MG63 (cell line): Measurements from ENCODE around the gene ATP2B3. TPM values are rescaled to one million over a fixed set of nuclear protein-coding genes. Genes with fewer than 3 reads are reported as not detected.
A peak's percentile ranks its signal among the peaks of the same experiment; 100 is the strongest.

Experiments
- DNase-seq: peaks from one replicate; pipeline ENCODE4 v3.0.0-alpha.2; 2020
- H3K27me3 ChIP-seq: fragments of 250-450 bp; sonication (Bioruptor Pico); 2 replicates; pipeline ENCODE4 v1.5.1; 2020; ENCODE audit warnings: mild to moderate bottlenecking, moderate library complexity
- H3K36me3 ChIP-seq: fragments of 250-450 bp; sonication (Bioruptor Pico); 2 replicates; pipeline ENCODE4 v1.5.1; 2020; ENCODE audit warnings: mild to moderate bottlenecking, moderate library complexity
- H3K4me3 ChIP-seq: fragments of 250-450 bp; sonication (Bioruptor Pico); 2 replicates; pipeline ENCODE4 v1.5.1; 2020; ENCODE audit warnings: mild to moderate bottlenecking, moderate library complexity
- H3K9me3 ChIP-seq: fragments of 250-450 bp; sonication (Bioruptor Pico); 2 replicates; pipeline ENCODE4 v1.5.1; 2020; ENCODE audit warnings: mild to moderate bottlenecking, moderate library complexity
- total RNA-seq: library from RNA; depleted of rRNA; stranded (reverse); fragments of >200 nt; shearing (Covaris generic); gene quantifications from 2 replicates; pipeline ENCODE4 v1.2.3, GENCODE V29; 2014; ENCODE audit warnings: low replicate concordance

ATP2B3 gene
- total RNA-seq, 1 experiment from 2014 or later = 0.13 TPM

DNA sequence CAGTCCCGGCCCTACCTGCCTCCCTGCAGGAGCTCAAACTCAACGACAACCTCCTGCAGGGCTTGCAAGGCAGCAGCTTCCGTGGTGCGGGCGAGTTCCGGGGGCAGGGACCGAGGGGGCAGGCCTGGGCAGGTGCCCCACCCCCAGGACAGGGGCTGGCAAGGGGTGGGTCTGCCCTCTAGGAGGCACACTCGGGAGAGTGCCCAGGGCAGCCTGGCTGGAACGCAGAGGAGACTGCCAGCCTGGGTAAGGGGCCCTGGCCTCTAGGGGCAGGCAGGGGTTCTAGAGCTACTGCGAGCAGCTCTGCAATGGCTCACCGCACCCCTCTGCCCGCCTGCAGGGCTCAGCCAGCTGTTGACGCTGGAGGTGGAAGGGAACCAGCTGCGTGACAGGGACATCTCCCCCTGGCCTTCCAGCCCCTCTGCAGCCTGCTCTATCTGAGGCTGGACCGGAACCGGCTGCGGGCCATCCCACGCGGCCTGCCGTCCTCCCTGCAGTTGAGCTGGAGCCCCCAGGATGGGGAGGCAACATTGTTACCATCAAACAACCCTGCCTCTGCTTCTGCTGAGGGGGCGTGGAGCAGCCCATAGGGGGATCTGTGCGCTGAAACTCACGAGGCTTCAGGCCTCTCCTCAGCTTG, 34.9 kb upstream of the ATP2B3 start:
- Histone ChIP-seq H3K9me3 (no peaks in the 10 kb centered on the region), H3K27me3 (no peaks in the 10 kb centered on the region), H3K4me3 (no peak overlapping the region), H3K36me3 (no peaks in the 10 kb centered on the region)
- DNase-seq = no peak

DNA sequence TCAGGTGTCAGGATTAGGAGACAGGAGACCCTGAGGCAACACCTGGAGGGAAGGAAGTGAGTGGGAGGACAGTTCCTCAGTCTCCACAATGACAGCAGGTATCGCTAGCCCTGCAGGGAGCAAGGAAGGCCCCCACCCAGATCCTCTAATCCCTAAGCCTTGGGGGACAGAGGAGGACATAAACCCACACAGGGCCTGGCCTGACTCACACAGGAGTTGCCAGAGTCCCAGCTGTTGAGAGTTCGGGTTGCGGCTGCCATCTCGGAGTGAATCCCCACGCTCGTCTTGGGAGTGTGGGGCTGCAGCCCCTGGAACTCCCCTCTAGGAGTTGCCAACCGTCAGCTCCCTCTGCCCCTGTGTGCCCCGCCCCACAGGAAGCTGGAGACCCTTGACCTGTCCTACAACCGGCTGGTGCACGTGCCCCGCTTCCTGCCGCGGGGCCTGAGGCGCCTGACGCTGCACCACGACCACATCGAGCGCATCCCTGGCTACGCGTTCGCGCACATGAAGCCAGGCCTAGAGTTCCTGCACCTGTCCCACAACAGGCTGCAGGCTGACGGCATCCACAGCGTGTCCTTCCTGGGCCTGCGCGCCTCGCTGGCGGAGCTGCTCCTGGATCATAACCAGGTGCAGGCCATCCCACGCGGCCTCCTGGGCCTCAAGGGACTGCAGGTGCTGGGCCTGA, 31.9 kb upstream of the ATP2B3 start:
- Histone ChIP-seq H3K36me3 (no peaks in the 10 kb centered on the region), H3K27me3 (no peaks in the 10 kb centered on the region), H3K4me3 (no peak overlapping the region), H3K9me3 (no peaks in the 10 kb centered on the region)
- DNase-seq = no peak

DNA sequence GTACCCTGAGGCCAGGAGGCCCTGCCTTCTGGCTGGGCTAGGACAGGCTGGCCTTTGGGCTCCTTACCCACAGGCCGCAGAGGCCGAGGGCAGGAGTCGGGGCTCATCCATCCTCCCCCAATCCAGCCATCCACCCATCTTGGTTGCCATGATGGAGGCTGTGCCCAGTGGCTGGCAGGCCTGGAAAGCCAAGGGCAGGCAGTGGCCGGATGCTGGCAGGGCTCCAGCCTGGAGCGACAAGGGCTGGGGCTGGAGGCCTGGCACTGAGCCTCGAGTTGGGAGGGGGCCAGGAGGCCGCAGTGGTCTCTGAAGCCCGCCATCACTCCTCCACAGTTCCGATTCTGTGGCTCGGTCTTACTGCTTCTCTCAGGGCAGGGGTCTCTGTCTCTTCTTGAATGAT, 31.3 kb upstream of the ATP2B3 start:
- H3K36me3 ChIP-seq = no peaks in the 10 kb centered on the region
- H3K27me3 ChIP-seq = no peaks in the 10 kb centered on the region
- no peak for DNase-seq
- H3K4me3 ChIP-seq = no peak overlapping the region
- H3K9me3 ChIP-seq = no peaks in the 10 kb centered on the region

DNA sequence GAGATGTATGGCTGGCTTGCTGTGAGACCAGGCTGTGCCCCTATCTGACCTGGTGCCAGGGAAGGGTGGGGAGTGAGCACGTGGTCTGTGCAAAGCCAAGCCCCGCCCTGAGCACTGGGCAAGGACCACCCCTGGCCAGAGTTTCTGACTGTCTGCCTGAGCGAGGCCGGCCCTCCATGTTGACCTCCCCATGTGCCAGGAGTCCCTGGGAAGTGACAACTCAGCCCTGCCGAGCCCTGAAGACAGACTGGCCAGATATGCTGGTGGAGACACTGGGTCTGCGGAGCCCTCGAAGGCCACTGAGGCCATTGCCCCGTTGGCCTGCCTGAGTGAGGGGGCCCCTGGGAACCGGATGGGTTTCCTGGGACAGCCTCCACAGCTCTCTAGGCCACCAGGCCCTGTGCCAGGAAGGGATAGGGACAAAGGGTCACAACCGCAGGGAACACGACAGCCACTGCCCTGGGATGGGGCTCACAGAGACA, 29.8 kb upstream of the ATP2B3 start:
- Histone ChIP-seq H3K4me3 (no peak overlapping the region), H3K36me3 (no peaks in the 10 kb centered on the region), H3K9me3 (no peaks in the 10 kb centered on the region), H3K27me3 (no peaks in the 10 kb centered on the region)
- peak; percentile 86 for DNase-seq

DNA sequence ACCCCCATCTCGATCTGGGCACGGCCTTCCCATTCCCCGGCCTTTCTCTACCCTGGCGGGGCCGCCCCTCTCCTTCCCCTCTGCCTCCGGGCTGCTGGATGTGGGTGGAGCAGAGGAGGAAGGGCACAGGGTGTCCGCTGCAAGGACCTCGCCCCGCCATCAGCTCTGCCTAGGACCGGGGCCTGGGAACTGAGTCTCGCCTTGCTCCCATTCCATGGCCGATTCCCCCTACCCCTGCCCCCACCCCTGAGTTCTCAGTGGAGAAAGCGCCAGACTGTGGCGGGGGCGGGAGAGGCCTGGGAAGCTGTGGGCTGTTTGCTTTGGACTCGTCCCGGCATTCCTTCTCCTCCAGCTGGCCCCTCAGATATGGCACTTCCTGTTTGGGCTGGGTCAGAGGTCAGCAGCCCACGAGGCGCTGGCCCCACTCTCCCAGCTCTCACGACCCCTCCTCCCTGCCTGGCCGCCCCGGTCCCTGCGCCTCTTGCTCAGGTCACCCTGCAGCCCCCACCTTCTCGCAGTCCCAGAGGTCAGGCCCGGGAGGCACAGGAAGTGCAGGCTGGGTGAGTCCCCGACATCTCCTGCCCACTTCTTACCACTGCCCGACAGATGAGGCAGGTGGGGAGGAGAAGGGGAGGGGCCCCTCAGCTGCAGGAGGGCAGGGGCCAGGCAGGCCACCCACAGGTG, 29.1 kb upstream of the ATP2B3 start:
- H3K9me3 ChIP-seq = no peaks in the 10 kb centered on the region
- H3K36me3 ChIP-seq = no peaks in the 10 kb centered on the region
- peak; percentile 84 for DNase-seq

DNA sequence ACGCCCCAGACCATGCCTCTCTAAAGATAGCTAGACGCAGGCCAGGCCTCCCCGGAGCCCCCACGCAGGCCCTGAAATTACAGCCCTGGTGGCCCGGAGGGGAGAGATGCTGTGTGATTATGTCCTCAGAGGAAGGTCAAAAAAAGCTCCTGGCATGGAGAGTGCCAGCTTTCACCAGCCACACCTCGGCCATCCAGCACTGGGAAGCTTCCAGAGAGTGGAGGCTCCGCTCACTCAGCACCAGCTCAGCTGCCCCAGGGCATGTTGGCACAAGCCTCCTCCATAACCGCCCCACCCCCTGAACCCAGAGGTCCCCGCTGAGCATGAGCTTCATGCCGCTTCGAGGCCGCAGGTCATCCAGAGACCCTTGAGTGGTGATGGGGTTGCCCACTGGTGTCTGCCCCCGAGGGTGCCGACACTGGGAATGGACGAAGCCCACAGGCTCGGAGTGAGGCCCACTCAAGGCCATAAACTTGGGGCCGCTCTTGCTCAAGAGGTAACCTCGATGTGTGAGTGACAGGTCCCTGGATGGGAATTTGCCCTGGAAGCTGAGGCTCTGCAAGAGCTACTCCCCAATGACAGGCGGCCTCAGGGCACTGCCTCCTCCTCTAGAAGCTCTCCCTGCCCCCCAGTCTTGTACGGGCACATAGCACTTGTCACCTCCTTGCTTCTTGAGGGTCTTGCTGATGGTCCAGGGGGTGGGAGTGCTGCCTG, 27.1 kb upstream of the ATP2B3 start:
- H3K36me3 ChIP-seq = no peaks in the 10 kb centered on the region; the same call in 1 of the 2 replicates

More for the DNA sequence above, 29.1 kb upstream of the ATP2B3 start:
- Histone ChIP-seq H3K4me3 (no peak overlapping the region), H3K27me3 (no peaks in the 10 kb centered on the region)

DNA sequence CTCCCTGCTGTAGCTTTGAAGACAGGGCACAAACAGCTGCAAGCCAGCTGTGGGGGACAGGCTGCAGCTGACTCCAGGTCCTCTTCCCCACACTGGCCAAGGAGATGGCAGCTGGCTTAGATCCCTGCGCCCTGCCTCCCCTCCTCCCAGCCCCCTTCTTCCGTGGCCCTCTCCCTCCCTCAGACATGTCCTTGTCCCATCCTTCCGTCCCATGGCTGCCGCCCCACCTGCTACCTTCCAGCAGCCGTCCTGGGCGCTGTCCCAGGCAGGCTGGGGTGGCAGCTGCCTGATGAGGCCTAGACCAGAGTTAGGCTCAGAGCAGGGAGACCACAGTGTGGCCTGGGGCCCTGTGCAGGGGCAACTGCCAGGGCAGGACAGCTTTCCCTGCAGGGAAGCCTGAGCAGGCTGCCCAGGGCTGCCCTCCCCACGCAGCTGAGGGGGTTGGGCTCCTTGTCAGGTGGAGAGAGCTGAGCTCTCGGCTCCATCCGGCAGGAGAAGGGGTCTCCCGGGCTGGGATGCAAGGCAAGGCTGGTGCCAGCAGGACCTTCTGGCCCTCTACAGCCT, 26.0 kb upstream of the ATP2B3 start:
- Histone ChIP-seq H3K9me3 (no peaks in the 10 kb centered on the region), H3K27me3 (no peaks in the 10 kb centered on the region), H3K36me3 (peaks cover 10% of the 10 kb centered on the region), H3K4me3 (no peak overlapping the region)
- no peak for DNase-seq

More for the DNA sequence above, 27.1 kb upstream of the ATP2B3 start:
- H3K9me3 ChIP-seq = no peaks in the 10 kb centered on the region
- no peaks in the 10 kb centered on the region for H3K27me3 ChIP-seq
- DNase-seq = peak; percentile 53
- H3K4me3 ChIP-seq = no peak overlapping the region

DNA sequence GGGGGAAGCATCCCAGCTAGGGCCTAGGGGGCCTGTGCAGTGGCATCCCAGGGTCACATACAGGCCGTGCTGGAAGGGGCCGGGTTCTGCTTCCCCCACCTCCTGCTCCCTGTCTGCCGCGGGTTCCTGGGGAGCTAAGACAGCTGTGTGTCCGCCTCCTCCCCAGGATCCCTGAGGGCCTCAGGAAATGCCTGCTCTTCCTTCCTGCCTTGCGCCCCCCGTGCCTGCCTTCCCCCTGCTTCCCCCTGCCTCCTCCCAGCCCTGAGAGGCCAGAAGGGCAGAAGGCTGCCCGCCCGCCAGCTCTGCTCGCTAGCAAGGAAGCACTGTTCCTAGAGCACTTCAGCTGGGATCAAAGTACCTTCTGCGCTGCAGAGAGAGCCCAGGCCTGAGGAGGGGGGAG, 25.5 kb upstream of the ATP2B3 start:
- H3K27me3 ChIP-seq = no peaks in the 10 kb centered on the region
- DNase-seq = no peak

DNA sequence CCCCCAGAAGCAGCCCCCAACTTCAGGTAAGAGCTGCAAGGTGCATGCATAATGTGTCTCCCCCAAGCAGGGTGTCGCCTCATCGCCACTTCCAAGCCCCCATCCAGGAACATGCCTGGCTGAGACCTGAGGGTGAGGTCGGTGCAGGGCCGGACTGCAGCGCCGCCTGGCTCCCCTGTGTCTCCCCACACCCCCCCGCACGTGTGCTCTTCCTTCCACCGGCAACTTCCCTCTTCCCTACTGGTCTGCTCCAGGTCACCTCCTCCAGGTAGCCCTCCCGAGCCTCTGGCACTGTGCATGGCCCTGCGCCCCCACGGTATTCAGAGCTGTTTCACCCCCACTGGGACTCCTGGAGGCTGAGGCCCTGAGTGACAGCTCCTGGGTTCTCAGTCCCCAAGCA, 24.9 kb upstream of the ATP2B3 start:
- no peak for DNase-seq
- Histone ChIP-seq H3K36me3 (peaks cover 13% of the 10 kb centered on the region), H3K4me3 (no peak overlapping the region), H3K27me3 (no peaks in the 10 kb centered on the region), H3K9me3 (no peaks in the 10 kb centered on the region)

More for the DNA sequence above, 25.5 kb upstream of the ATP2B3 start:
- H3K9me3 ChIP-seq = no peaks in the 10 kb centered on the region
- no peak overlapping the region for H3K4me3 ChIP-seq
- peaks cover 13% of the 10 kb centered on the region for H3K36me3 ChIP-seq

DNA sequence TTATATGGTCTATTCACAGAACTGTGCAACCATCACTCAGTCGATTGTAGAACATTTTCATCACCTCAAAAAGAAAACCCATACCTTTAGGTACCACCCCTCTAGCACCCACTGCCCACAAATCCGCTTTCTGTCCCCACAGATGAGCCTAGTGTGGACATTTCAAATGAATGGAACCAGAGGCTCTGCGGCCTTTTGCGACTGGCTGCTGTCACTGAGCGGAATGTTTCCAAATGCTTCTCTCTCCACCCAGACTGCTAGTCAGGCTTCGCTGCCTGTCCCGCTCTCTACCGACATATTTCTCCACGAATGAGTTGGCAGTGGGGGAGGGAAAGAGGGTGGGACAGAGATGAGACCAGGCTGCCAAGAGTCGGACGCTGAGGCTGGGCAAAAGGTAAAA, 24.4 kb upstream of the ATP2B3 start:
- no peaks in the 10 kb centered on the region for H3K9me3 ChIP-seq
- H3K27me3 ChIP-seq = no peaks in the 10 kb centered on the region
- peaks cover 16% of the 10 kb centered on the region for H3K36me3 ChIP-seq
- H3K4me3 ChIP-seq = no peak overlapping the region
- DNase-seq = no peak

DNA sequence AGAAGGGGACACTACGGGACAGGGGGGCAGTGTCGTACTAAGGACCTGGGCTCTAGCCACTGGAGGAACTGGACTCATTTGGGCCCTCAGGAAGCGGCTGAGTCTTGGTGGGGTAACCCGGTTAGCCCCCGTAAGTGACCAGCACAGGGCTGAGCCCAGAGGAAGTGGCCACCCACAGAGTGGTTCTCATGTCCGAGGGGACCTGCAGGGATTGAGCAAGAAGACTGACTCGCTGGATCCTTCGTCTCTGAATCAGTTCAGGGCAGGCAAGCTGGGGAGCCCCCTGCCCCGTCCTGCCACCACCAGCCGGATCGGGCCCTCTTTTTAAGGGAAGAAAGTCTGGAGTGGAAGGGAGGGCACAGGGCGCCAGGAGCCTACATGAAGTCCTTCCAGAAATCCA, 23.4 kb upstream of the ATP2B3 start:
- Histone ChIP-seq H3K4me3 (peak overlapping the region; percentile 35), H3K27me3 (no peaks in the 10 kb centered on the region), H3K9me3 (no peaks in the 10 kb centered on the region), H3K36me3 (peaks cover 22% of the 10 kb centered on the region)
- DNase-seq = no peak

DNA sequence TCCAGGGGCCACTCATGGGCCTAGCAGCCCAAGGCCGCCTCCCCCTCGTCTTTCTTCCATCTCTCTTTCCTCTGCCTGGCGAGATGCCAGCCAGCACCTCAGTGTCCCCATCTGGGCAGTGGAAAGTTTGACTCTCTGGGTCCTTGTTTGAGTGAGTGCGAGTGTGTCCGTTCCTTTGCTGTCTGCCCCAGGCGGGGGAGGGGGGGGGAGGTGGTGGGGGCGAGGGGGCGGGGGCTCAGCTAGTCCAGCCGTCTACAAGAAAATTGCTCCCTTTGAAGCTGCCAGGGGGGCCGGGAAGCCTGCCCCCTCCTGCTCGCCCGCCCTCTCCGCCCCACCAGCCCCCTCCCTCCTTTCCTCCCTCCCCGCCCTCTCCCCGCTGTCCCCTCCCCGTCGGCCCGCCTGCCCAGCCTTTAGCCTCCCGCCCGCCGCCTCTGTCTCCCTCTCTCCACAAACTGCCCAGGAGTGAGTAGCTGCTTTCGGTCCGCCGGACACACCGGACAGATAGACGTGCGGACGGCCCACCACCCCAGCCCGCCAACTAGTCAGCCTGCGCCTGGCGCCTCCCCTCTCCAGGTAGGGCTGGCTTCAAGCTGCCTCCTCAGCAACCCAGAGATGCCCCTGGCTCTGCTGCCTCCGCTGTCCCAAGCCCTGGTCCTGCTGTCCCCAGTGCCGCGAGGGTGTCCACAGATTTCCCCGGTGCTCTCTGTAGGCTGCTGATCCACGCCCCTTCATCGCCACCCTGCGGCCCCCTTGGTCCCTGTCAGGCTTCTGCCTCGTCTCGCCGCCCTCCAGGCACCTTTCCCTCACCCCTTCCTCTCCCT, 22.7 kb upstream of the ATP2B3 start, which contains the start of gene BGN:
Gene BGN (plus strand): TSS at position 440 of the 821 bp plus-strand sequence. CDS start 9,652 bp downstream, outside the sequence.
- no peaks in the 10 kb centered on the region for H3K9me3 ChIP-seq
- peaks cover 24% of the 10 kb centered on the region for H3K36me3 ChIP-seq
- no peaks in the 10 kb centered on the region for H3K27me3 ChIP-seq
- H3K4me3 ChIP-seq = peak within 1 kb of the TSS; percentile 74
- peak; percentile 85 for DNase-seq

DNA sequence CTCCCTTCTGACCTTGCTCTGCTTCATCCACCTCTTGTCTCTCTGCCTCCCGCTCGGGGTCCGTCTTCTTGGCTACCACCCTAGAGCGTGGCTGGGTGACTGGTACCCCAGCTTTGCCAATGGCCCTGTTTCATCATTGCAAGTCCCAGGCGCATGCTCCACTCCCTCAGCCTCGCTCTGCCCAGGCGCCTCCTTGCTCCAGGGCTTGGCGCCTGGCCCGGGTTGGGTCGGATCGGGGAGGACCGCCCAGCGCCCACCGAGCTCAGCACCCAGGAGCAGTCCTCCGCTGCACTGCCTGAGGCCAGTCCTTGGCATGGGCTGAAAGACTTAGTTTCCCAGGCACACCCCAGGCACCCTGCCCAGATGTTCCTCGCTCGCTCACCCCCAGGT, 22.1 kb upstream of the ATP2B3 start:
- DNase-seq = peak; percentile 61
- Histone ChIP-seq H3K9me3 (no peaks in the 10 kb centered on the region), H3K36me3 (peaks cover 25% of the 10 kb centered on the region), H3K4me3 (peak overlapping the region; percentile 74), H3K27me3 (no peaks in the 10 kb centered on the region)

DNA sequence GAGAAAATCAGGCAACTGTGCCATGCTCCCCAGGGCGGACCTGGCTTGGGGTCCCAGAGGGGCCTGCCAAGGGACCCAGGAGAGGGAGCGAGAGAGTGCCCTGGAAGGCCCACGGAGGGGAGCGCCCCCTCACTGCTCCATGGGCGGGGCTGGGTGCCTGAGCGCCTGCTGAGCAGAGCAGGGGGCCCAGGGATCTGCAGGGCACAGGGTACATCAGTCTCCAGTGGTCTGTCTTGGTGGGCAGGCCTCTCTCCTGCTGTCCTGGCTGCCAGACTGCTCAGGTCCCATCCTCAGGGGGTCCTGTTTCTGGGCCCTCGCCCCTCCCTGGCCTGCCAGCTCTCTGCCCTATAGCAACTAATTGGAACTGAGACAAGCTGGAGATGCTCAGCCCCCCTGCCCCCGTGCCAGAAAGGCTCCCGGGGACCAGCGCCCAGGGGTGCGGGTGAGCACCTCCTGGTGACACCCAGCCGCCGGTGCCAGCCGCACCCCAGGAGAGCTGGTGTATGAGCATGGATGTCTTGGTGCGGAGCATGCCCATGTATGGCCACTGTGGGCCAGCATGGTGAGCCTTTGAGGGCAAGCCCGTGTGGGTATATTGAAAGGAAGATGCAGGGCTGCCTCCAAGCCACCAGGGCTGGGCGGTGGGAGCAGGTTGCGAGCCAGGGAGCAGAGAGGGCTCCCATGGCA, 21.4 kb upstream of the ATP2B3 start:
- H3K4me3 ChIP-seq = peak overlapping the region; percentile 74
- DNase-seq = no peak
- H3K9me3 ChIP-seq = no peaks in the 10 kb centered on the region
- peaks cover 32% of the 10 kb centered on the region for H3K36me3 ChIP-seq
- no peaks in the 10 kb centered on the region for H3K27me3 ChIP-seq

DNA sequence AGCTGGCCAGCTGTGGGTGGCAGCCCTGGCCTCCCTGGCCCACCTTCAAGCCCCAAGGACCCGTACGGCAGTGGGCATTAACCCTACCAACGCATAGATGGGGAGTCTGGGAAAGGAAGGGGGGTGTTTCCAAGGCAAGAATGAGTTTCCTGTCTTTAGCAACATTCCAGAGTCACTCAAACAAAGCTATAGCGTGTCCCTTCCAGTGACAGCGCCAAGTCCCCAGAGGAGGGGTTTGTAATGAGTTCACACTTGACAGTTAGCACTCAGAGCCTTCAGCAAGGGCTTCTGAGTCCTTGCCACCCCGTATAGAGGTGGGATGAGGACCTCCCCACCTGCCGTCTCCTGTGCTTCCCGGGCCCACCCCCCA, 20.9 kb upstream of the ATP2B3 start:
- Histone ChIP-seq H3K9me3 (no peaks in the 10 kb centered on the region), H3K36me3 (peaks cover 33% of the 10 kb centered on the region), H3K27me3 (no peaks in the 10 kb centered on the region), H3K4me3 (peak overlapping the region; percentile 74)
- DNase-seq = no peak
